IMR-90 (cell line): Measurements from ENCODE around the gene ARHGAP15.

Experiments used
- MXI1 ChIP-seq: IDR thresholded peaks from 2 replicates; pipeline ENCODE4 v1.6.1; 2012; ENCODE audit warnings: low read depth, mild to moderate bottlenecking, low read length, moderate library complexity, borderline replicate concordance
- POLR2A ChIP-seq: IDR thresholded peaks from 2 replicates; pipeline ENCODE4 v1.6.1; 2012; ENCODE audit warnings: mild to moderate bottlenecking, low read depth, low read length
- RAD21 ChIP-seq: IDR thresholded peaks from 2 replicates; pipeline ENCODE4 v1.6.1; 2012; ENCODE audit warnings: low read length, improper control_type of control experiment
- TF ChIP-seq, protein P1 (sequence below): conservative IDR thresholded peaks from 2 replicates; pipeline ENCODE4 v1.5.1; 2012; ENCODE audit warnings: mild to moderate bottlenecking, low read depth, low read length, improper control_type of control experiment
- TF ChIP-seq, protein P2 (sequence below): fragments of 150-350 bp; IDR thresholded peaks from 2 replicates; pipeline ENCODE4 v1.6.1; 2017; ENCODE audit warnings: mild to moderate bottlenecking, antibody characterized with exemption, low read length, low read depth

DNA sequence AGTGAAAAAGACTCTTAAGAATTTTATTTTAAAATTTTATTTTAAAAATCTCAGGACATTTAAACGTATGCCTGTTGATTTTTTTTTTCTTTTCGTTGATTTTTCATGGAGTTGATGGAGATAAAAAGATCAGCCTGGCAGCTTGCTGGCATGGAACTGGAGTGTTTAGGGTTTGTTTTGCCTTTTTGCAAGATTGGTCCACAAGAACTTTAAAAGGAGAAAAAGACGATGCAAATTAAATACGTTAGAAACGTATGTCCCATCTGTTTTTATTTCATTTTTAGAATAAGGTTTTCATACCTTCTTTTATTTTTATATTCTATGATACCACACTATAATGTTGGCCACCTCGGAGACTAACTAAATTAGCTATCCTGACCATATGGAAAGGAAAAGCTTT is 254.9 kb downstream of the ARHGAP15 start:
- TF ChIP-seq POLR2A (no peak), RAD21 (no peak), MXI1 (no peak)
- TF ChIP-seq, protein P1, sequence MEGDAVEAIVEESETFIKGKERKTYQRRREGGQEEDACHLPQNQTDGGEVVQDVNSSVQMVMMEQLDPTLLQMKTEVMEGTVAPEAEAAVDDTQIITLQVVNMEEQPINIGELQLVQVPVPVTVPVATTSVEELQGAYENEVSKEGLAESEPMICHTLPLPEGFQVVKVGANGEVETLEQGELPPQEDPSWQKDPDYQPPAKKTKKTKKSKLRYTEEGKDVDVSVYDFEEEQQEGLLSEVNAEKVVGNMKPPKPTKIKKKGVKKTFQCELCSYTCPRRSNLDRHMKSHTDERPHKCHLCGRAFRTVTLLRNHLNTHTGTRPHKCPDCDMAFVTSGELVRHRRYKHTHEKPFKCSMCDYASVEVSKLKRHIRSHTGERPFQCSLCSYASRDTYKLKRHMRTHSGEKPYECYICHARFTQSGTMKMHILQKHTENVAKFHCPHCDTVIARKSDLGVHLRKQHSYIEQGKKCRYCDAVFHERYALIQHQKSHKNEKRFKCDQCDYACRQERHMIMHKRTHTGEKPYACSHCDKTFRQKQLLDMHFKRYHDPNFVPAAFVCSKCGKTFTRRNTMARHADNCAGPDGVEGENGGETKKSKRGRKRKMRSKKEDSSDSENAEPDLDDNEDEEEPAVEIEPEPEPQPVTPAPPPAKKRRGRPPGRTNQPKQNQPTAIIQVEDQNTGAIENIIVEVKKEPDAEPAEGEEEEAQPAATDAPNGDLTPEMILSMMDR: no peak
- TF ChIP-seq, protein P2, sequence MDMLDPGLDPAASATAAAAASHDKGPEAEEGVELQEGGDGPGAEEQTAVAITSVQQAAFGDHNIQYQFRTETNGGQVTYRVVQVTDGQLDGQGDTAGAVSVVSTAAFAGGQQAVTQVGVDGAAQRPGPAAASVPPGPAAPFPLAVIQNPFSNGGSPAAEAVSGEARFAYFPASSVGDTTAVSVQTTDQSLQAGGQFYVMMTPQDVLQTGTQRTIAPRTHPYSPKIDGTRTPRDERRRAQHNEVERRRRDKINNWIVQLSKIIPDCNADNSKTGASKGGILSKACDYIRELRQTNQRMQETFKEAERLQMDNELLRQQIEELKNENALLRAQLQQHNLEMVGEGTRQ: no peak
